Neural cell (in vitro differentiated cells): ENCODE results near the gene CTRB2.

Experiments
- CTCF ChIP-seq: fragments of 450-650 bp; IDR thresholded peaks from 2 replicates; pipeline ENCODE4 v1.5.1; 2014; ENCODE audit warnings: antibody characterized with exemption, mild to moderate bottlenecking, moderate library complexity; ENCODE audit not compliant: poor library complexity, severe bottlenecking
- EP300 ChIP-seq: fragments of 450-650 bp; conservative IDR thresholded peaks from 2 replicates; pipeline ENCODE4 v1.6.1; 2014; ENCODE audit warnings: antibody characterized with exemption, mild to moderate bottlenecking, moderate library complexity; ENCODE audit not compliant: poor library complexity, severe bottlenecking
- POLR2AphosphoS5 ChIP-seq: IDR thresholded peaks from 2 replicates; pipeline ENCODE4 v1.6.1; 2012
- TAF1 ChIP-seq: IDR thresholded peaks from 2 replicates; pipeline ENCODE4 v1.6.1; 2012; ENCODE audit warnings: low read depth

- no peak for TF ChIP-seq CTCF
- no peak for TF ChIP-seq EP300
- no peak for TF ChIP-seq TAF1
- TF ChIP-seq POLR2AphosphoS5: no peak
Measured at GRCh38 chr16:75202069-75202590, 4.8 kb downstream of the CTRB2 start.
